SH-SY5Y (cell line): Measurements from ENCODE around the gene GPC1.

Experiments
- GATA2 ChIP-seq: IDR thresholded peaks from 2 replicates; pipeline ENCODE4 v1.6.1; 2011; ENCODE audit warnings: mild to moderate bottlenecking, low read depth, low read length
- GATA3 ChIP-seq: IDR thresholded peaks from 2 replicates; pipeline ENCODE4 v1.6.1; 2011; ENCODE audit warnings: low read depth, mild to moderate bottlenecking, low read length, moderate library complexity

GRCh38 chr2:240502430-240503121 lies 67.1 kb downstream of the GPC1 start:
- TF ChIP-seq GATA2: no peak
- no peak for TF ChIP-seq GATA3
